GM10266 (cell line): ENCODE data around the gene CLEC18A.
"Not testable (repeated sequence)": the region's sequence is repeated elsewhere in the genome, so short reads cannot be mapped to it uniquely, and the experiment has no call there.

ENCODE experiments used
- DNase-seq: peaks from one replicate; pipeline ENCODE4 v3.0.0; 2012; ENCODE audit errors: extremely low spot score
- TF ChIP-seq, protein P1 (sequence below): IDR thresholded peaks from 2 replicates; pipeline ENCODE4 v1.5.1; 2012; ENCODE audit warnings: mild to moderate bottlenecking, low read depth; ENCODE audit not compliant: control insufficient read depth, insufficient read depth; ENCODE audit errors: missing control alignments

Gene CLEC18A

DNA sequence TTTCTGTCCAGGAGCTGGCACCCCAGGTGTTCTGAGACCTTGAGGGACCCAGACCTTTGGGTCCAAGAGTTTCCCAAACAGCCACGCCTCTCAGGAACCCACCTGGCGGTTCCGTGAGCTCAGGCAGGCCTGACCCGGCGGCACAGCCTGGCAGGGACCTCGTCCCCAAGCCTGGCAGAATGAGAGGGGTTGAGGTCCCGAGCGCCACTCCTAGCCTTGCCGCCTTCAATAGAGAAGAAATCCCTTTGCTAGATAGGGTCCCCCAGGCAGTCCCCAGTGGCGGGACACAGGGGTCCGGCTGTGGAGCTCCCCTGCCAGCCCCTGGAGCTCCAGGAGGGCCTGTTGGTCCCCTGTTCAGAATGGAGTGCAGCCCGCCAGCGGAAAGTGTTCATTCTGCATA is 10.5 kb upstream of the CLEC18A start:
- TF ChIP-seq, protein P1, sequence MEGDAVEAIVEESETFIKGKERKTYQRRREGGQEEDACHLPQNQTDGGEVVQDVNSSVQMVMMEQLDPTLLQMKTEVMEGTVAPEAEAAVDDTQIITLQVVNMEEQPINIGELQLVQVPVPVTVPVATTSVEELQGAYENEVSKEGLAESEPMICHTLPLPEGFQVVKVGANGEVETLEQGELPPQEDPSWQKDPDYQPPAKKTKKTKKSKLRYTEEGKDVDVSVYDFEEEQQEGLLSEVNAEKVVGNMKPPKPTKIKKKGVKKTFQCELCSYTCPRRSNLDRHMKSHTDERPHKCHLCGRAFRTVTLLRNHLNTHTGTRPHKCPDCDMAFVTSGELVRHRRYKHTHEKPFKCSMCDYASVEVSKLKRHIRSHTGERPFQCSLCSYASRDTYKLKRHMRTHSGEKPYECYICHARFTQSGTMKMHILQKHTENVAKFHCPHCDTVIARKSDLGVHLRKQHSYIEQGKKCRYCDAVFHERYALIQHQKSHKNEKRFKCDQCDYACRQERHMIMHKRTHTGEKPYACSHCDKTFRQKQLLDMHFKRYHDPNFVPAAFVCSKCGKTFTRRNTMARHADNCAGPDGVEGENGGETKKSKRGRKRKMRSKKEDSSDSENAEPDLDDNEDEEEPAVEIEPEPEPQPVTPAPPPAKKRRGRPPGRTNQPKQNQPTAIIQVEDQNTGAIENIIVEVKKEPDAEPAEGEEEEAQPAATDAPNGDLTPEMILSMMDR, result no peak
- no peak for DNase-seq

DNA sequence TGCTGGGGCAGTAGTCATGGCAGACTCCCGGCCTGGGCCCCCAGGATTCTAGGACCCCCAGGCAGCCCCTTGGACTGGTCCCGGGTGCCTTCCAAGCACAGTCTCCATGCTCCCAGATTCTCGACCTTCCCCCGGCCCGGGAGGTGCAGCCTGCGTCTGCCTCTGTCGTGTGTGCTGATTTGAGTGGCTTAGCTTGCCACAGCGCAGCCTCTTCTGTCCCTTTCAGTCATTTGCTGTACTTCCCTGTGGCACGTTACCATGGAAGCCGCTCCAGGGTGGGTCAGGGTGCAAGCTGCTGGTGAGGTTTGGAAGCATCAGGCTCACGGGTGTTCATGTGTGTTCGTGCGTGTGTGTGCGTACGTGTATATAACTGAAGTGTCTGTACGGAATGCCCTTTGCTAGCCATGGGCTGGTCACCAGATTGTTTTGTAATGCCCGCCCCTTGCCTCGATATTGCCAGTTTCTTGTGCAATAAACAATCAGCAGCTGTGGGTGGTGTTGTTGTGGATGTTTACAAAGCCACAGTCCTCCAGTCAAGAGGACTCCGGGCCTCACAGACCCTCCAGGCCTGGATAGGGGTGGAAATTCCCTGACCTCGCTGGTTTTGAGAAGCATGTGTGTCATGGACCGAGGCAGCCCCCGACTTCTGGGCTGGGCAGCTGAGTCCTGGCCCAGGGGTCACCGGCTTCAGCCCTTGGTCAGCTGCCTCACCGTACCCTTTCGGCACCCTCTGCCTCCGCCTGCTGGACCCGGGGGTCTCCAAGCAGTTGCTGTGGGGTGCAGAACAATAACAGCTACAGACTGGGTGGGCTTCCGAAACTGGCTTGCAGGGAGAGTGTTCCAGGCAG is 9.7 kb upstream of the CLEC18A start:
- no peak for DNase-seq
- TF ChIP-seq, protein P1, result no peak

DNA sequence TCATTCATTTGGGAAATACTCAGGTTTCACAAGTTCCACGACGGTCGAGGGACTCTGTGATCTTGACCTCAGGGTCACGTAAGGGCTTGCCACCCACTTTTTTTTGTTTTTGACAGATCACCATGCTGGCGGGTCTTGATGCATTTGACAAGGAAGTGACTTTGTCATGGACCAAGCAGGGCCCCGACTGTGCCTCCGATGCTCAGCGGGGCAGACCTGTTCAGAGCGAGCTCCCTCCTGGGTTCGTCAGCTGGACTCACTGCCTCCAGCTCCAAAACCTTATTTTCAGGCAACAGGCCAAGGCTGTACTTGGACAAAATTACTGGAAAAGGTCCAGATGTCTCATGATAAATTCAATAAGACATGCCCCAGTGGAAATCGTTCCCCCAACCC is 9.0 kb upstream of the CLEC18A start:
- TF ChIP-seq, protein P1, result no peak
- DNase-seq, result no peak

DNA sequence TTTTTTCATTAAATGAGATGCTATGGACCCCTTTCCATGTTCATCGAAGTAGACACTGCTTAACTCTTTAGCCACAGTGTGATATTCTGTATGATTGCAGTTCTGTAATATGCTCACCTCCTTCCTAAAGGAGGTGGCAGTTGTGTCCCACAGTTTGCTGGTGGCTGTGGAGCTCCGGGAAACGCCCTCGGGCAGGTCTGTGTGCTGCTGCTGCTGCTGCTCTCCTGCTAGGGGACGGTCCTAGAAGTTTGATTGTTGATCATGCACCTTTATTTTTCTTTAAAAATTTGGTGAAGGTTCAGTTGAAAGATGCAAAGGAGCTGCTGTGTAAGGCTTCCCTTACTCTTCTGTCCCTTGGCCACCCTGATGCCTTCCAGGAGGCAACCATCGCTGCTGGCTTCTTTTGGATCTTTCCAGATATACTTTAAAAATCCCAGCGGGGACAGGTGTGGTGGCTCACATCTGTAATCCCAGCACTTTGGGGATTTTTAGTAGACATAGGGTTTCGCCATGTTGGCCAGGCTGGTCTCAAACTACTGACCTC is 8.4 kb upstream of the CLEC18A start:
- TF ChIP-seq, protein P1, result no peak
- no peak for DNase-seq

DNA sequence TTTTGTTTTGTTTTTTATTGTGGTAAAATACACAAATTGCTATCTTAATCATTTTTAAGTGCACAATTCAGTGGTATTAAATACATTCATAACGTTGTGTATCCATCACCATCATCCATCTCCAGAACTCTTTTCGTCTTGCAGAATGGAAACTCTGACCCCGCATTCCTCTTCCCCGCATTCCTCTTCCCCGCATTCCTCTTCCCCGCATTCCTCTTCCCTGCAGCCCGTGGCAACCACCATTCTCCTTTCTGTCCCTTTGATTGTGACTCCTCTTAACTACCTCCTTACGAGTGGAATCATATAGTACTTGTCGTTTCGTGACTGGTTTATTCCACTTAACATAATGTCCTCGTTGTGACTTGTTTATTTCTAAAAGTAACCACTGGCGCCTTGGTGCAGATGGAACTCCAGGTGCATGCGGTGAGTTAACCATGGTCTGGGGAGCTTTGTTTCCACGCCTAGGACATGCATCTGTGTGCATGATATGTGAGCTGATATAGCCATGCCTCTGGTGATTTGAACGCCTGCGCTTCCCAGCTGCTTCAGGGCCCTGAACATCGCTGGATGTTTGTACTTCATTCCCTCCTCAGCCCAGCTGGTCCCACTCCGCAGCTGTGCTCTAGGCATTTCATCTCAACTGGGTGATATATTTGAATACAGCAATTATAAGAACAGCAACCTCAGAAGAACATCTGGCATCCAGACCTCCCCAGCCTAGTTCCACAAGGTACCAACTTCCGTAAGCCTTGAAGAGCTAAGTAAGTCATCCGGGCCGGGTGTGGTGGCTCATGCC is 7.7 kb upstream of the CLEC18A start:
- DNase-seq, result not testable (repeated sequence)

DNA sequence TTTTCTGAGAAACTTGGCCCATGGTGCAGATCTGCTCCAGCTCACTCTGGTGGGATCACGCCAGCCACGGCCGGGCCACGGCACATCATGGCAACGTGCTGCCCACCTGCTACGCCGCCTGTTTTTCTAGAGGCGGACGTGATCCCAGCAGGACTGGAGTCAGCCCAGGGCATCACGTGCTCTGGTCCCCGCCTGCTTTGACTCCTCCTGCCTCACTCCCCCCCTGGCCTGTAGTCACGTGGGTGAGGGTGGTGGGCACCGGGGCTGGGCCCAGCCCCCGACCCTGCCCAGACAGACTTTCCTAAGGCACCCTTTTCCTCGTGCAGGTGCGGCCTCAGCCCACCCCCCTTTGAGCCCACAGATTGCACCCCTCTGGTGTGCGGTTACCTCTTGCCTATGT is 723 bp upstream of the CLEC18A start:
- not testable (repeated sequence) for DNase-seq

DNA sequence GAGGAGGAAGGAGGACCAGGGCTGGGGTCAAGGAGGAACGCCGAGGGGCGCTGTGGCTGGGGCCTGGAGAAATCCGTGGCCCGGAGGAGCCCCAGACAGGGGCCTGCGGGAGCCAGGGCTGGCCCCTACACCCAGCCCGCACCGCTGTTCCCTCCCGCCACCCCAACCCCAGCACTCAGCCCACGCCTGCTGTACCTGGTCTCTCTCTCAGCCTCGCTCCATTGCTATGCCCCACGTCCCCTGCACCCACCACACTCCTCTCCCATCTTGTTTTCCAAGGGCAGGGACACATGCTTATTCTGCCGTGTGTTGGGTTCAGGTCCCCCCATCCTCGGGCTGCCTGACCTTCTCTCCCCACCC is 518 bp downstream of the CLEC18A start:
- not testable (repeated sequence) for DNase-seq

DNA sequence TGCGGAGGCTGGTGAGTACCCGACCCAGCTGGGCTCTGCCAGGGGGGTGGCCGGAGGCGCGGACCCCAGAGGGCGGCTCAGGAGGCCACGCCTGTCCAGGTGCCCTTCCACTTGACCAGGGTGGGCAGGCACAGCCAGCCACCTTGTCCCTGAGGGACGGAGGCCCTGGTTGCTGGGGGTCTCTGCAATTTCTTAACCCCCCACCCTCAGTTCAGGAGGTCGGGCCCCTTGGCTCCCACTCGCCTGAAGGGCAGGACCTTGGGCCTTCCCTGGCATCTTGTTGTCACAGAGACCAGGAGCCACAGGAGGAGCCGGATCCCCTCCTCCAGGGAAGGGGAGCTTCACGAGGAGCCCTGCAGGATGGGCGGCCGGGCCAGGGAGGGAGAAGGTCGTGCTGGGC is 982 bp downstream of the CLEC18A start:
- not testable (repeated sequence) for DNase-seq

DNA sequence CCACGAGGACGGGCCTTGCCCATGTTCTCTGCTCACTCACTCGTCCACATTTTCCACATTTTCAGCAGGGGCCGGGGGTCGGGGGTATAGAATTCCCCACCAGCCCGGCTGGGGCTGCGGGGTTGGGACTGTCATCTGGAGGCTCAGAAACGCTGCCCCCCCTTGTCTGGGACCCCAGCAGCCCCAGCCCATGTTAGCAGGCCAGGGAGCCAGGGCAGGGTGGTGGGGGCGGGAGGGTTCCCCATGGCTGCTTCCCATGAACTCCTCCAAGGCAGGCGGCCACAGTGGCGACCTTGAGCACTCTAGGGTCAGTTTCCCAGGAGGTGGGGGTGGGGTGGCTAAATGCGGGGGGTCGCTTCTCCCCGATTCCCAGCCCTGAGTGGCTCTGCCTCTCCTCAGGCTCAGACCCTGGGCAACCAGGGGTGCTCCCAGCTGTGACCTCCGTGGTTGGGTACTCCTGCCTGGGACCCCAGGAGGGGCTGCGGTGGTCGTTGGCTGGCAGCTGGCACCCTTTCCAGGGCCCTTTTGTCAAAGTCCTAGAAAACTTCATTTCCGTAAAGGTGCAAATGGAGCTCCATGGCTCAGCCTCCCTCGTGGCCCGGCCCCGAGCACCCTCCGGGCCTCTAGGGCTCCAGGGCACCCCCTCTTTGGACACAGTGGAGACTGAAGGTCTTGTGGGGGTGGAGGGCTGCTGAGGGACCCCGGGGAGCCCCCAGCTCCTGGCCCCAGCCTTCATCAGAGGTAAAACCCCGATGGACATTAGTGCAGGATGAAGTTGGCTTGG is 1.6 kb downstream of the CLEC18A start:
- DNase-seq, result not testable (repeated sequence)

DNA sequence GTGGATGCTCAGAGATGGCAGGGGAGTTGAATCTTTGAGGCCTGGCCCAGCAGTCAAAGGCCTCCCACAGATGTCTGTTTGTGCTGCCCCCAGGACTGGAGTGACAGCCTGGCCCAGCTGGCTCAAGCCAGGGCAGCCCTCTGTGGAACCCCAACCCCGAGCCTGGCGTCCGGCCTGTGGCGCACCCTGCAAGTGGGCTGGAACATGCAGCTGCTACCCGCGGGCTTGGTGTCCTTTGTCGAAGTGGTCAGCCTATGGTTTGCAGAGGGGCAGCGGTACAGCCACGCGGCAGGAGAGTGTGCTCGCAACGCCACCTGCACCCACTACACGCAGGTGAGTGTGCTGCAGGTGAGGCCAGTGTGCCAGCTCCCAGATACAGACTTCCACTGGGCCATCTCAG is 3.1 kb downstream of the CLEC18A start:
- DNase-seq, result not testable (repeated sequence)

DNA sequence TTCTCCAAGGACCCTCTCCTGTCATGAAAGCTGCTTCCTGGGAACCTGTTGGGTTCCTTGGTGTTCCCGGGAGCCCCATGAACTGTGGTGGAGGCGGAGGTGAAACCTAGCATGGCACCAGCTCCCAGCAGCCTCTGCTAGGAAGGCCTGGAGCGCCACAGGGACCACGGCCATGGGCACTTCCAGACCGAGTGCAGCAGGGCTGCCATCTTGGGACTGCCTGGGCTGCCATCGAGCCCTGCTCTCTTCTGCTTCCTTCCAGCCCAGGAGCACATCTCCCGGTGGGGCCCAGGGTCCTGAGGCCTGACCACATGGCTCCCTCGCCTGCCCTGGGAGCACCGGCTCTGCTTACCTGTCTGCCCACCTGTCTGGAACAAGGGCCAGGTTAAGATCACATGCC is 12.2 kb downstream of the CLEC18A start:
- not testable (repeated sequence) for DNase-seq

DNA sequence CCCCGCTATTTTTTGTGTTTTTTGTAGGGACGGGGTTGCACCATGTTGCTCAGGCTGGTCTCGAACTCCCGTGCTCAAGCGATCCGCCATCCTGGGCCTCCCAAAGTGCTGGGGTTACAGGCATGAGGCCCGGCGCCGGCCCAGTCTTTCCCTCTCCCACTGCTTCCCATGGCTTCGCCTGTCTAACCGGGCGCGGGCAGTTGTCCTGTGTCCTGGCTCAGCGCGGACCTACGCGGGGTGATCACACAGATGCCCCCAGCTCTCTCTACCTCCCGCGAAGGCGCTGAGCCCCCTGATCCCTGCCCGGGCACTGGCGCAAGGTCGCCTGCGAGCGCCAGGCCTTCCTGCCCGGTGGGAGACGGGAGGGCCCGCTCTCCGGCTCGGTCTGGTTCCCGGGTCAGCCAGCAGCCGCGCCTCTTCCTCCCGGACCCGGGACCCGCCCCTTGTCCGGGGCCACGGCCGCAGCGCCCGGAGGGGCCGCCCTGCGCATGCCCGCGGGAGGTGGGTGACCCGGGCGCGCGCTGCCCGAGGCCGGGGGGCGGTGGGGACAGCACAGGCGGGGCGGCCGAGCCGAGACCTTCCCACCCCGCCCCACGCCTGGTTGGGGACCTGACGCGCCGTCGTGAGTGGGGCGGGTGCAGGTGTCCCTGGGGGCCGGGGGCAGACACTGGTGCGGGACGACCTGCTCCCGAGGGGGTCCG is 14.0 kb downstream of the CLEC18A start:
- peak; percentile 16 for DNase-seq

DNA sequence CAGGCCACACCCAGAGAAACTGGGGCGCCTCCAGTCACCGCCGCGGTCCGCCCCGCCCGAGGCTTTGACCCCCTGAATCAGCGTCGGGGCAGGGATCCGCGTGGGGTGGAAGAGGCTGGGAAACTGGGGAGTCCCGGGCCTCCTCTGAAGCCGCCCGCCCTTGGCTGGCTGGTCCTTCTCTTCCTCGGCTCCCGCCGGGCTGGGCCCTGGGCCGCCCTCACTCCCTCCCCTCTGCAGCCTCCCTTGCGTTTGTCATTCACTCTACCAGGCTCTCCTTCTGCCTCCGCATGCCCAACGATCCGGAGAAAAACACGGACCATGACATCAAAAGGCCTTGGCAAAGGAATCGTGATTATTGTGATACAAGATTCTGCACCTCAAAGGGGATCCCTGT is 14.5 kb downstream of the CLEC18A start:
- not testable (repeated sequence) for DNase-seq

DNA sequence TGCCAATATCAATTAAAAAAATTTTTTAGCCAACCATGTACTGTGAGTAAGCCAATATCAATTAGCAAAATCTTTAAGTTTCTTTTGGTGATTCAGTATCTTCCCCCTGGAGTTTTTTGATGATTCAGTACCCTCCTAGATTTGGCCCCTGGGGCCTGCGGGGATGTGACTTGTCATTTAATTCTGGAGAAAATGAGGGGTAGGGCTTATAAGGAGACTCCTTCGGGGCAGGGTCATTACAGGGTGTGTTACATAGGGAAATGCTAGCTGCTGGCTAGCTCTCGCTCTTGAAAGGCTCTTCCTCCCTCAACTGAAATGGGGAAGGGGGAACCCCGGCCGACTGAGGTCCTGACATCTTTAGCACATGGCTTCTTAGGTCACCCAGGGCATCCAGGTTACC is 16.6 kb downstream of the CLEC18A start:
- DNase-seq, result not testable (repeated sequence)
